GM18499 (cell line): Measurements from ENCODE around the gene MACROD2.

ENCODE experiments used
- ATAC-seq: cut with Tn5 transposase; IDR thresholded peaks from one replicate; pipeline ENCODE4 v1.9.1; 2021; ENCODE audit warnings: moderate number of reproducible peaks; ENCODE audit not compliant: insufficient read depth, unreplicated experiment

Gene MACROD2

DNA sequence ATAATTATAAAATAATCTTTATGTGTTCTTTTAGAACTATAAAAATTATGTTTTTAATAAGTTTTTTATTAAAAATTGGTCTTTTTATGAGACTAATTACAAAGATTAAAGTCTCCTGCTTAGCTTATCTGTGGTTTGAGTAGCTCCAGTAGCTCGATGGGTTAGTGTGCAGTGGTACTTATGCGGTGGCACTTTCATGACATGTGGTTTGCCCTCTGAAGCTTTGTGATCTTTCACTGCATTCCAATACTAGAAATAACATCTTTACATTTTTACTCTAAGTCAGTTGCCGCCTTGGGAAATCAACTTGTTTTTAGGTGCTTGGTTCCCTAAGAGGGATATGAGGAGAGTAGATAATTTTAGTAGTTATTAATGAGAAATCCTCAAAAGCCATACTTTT lies 1041.6 kb downstream of the MACROD2 start:
- no peak for ATAC-seq

DNA sequence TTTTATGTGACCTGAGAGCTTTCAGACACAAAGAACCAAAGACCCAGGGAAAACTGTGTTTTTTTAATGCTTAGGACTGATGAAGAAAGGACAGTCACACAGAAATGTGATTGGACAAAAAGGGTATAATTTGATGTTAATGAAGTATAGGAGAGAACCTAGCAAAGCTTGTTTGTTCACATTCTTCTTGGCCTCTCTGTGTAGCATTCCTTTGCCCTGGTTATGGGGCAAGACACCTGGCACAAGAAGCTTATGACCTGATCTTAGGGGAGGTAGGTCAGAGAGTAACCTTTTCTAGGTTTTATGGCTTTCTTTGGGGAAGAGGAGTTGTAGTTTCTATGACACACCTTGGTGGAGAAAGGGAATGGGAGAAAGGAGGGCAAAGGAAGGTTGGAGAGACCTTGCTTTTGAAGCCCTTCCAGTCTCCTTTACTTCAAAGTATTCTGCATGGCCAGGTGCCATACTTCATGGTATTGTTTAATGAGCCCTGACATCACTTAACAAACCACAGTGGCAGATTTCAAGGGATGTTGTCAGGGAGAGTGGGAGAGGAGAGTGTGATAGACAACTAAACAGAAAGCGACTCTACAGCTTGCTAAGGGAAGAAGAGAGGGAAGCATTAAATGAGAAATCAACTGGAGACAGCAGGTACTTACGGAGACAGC lies 1043.9 kb downstream of the MACROD2 start:
- no peak for ATAC-seq

DNA sequence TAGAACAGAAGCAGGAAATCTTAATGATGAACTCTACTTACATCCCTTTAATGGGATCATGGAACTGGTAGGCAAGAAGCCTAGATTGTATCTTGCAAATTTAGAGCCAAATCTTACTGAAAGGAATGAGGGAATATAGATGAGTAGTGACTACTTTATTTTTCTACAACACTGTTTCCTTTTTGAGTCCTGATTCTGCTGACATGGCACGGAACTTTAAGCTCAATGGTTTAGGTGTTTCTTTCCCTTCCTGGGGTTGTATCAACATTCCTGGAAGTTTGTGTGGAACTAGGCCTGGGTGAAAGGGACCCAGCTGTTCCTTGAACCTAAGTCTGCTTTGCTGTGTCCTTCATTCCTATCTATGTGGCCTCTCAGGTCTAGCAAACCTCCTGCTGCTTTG lies 1047.4 kb downstream of the MACROD2 start:
- ATAC-seq, result no peak

DNA sequence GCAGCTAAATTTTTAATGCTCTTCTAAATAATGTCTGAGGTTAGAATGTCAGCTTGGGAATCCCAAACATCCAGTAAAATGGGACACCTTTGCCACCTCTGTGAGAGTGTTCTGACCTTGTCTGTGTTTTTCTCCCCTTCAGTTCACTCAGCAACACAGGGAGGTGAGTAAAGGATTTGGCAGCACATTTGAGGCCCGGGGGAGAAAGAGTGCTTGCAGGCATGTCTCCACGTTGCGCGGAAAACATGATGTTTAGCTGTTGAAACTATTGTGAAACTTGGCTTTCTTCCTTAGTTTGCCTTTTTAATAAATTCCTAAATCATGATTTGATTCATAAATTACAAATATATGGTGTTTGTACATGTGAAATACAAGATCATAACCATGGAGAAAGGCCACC lies 1049.9 kb downstream of the MACROD2 start:
- ATAC-seq, result no peak

DNA sequence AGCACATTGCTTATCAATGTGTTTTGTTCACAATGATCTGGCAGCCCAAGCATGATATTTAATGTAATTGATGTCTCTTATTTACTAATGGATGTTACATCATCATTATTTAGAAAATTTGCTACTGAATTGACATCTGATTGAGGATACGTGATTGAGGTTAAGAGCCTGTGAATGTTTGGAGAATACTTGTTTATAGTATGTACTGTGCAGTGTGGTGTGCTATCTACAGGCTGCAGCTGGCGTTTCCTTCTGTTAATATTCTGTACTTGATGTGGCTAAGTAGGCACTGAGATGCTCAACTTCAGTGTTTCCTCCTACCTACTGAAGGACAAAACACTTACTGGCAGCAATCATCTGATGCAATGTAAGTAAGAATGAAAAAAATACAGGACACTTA lies 1051.7 kb downstream of the MACROD2 start:
- ATAC-seq, result no peak

DNA sequence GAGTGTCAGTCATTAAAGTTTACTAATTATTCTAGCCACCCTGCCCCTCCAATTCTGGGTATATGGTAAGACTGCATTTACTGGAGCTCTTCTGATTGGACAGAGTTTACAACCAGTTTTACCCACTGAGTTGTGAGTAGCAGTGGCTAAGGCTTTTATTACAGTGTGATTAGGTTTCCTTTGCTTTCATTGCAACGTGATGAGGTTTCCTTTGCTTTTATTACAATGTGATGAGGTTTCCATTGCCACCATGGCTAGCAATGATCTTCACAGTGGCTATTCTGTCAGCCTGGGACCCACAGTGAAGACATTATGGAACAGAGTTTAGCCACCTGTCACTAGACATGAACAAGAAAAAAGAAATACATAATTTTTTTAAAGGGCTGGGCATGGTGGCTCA lies 1052.3 kb downstream of the MACROD2 start:
- ATAC-seq, result no peak

DNA sequence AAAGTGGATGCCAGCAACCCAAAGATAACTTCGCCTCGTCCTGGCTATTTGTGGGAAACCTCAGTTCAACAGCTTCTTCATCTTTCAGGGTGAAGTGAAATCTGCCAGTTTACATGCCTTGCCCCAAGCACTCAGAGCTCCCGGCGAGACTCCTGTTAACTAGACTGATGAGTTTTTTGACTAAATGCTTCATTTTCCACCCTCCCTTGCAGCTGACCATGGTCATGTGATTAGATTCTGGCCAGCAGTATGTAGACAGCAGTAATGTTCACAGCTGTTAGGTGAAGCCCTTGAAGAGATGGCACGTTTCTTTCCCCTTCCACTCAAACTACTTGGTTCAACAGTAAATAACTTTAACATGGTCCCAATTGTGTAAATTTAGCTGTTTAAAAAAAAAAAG lies 1060.9 kb downstream of the MACROD2 start:
- ATAC-seq, result no peak

DNA sequence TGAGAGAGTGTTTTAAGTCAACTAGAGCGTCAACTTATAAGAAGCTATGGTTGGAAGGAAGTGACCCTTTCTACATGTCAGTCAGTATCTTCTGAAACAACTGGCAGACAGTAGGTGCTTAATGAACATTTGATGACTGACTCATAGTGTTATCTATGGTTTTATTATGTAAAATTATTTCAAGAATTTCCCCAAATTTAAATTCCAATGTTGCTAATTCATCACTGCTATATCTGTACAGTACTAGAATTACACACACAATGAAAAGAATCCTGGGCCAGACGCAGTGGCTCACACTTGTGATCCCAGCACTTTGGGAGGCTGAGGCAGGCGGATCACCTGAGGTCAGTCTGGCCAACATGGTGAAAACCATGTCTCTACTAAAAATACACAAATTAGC lies 1063.5 kb downstream of the MACROD2 start:
- no peak for ATAC-seq

DNA sequence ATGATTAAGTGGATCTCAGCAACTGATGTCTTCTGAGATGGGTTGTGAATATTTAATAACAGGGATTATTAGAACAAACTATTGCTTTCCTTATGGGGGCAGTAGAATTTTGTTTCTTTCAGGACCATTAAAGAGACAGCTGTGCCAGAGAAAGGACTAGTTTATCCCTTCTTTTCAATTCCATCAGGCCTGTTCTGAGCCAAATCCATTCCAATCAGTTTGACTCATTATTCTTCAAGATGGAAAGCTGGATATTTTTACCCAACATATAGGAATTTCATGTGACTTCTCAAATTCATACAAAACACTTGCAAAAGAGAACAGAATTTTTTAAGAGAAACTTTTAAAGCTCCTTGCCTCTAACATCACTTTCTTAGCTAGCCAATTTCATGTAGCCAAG lies 1064.1 kb downstream of the MACROD2 start:
- ATAC-seq, result no peak

DNA sequence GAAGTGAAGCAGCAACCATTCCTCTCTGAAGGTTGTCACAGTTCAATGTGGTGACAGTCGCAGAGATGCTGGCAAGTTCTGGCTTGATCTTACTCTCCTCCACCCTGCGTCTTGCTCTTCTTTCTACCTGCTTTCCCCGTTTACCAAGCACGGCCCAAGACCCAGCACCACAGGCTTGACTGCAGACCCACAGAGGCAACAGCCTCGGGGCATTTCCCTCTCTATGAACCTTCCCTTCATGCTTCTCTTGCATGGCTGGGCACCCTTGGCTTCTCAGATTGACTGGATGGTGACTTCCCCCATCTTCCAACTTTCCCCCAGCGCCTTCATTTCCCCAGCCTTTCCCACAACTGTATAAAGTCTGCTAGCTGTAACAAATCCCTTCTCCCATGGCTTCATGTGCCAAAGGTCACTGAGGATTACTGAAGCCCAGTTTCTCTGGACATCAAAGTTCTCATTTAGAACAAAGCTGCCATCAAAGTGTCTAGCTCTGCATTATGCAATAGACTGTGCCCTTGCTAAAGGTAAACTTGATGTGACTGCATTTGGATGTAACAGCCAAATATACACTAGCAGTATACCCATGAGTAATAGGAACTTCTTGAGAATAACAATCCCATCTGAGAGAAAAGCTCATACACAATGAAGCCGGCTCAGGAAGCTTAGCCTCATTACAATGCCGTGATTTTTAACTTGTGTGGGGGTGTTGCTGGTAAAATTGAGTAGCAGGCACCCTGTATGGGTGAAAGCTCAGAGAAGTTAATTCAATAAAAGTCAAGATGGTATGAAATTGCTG lies 1065.1 kb downstream of the MACROD2 start:
- ATAC-seq, result no peak

DNA sequence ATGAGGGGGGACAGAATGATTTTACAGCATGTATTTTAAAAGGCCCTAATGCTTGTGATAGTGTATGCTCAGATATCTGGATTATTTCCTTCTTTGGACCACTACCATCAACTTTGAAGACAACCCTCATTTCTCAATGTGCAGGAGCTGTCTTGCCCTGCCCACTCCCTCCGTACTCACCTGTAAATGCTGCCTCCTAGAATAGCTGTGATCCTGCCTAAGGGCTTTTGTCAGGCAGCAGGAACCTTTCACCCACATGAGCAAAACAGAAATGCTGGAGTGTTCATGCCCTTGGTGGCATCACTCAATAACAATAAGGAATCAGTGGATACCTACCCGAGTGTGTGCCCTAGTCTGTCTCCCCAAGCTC lies 1065.7 kb downstream of the MACROD2 start:
- ATAC-seq, result no peak

DNA sequence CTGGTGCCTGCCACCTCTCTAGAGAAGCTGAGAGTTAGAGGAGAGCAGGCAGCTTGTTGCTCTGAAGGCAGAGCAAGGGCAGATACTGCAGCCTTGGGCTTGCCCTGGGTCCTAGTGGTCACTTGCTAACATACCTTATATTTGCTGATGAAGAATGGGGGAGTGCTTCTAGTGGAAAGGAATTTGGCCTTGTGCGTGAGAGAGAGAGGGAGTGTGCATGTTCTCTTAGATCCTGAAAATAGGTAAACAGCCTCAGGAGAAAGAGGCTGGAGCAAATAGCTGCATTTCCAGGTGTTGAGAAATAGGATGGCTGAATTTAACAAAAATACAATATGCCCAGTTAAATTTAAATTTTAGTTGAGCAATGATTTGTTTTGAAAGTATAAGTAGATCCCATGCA lies 1066.6 kb downstream of the MACROD2 start:
- no peak for ATAC-seq

DNA sequence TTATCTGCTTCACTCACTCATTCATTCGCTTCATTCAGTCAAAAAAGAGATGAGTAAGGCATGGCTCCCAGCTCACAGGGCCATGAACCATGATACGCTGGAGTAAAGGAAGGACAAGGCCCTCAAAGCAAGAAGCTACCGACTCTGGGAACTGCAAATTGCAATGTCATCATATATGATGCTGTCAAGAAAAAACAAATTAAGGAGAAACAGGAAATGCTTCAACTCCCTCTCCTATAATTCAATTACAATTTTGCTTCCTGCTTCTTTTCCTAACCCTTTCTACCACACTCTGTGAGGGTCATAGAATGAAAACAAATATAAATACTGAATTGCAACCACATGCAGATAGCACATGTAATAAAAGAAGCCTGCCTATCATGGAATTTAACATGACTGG lies 1067.8 kb downstream of the MACROD2 start:
- ATAC-seq, result no peak

DNA sequence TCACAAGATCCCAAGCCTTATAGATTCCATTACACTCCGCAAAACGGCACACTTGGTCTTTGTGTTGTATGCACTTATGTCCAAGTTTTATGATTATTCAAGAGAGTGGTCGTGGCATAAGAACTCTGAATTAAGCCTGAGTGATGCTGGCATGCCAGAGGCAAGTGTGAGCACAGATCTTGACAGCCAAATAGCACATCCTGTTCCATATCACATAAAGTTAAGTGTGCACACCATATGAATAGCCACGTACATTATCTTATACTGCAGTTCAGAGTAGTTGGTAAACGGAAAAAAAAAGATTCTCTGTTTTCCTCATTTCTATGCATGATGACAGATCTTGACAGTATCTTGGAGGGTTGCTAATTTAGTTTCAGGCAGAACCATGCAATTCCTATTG lies 1069.4 kb downstream of the MACROD2 start:
- ATAC-seq, result no peak

DNA sequence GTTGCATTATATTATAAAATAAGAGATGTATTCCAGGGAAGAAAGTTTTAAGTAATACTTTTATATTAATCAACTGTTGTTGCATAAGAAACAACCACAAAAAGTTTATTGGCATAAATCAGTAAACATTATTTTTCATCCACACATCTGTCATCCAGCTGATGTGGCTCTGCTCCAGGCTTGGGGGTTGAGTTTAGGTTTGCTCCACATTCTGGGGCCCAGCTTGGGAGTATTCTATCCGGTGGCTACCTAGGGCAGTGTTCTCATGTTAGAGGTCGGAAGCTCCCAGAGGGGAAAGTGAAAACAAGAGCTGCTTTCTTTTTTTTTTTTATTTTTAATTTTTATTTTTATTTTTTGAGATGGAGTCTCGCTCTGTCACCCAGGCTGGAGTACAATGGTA lies 1070.5 kb downstream of the MACROD2 start:
- no peak for ATAC-seq

DNA sequence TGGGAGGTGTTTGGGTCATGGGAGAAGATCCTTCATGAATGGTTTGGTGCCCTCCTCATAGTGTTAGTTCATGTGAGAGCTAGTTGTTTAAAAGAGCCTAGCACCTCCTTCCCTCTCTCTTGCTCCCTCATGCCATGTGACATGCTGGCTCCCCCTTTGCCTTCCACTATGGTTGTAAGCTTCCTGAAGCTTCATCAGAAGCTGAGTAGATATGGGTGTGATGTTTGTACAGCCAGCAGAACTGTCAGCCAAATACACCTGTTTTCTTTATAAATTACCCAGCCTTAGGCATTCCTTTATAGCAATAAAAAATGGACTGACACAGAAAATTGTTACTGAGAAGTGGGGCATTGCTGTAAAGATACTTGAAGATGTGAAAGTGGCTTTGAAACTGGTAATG lies 1073.2 kb downstream of the MACROD2 start:
- ATAC-seq, result no peak

DNA sequence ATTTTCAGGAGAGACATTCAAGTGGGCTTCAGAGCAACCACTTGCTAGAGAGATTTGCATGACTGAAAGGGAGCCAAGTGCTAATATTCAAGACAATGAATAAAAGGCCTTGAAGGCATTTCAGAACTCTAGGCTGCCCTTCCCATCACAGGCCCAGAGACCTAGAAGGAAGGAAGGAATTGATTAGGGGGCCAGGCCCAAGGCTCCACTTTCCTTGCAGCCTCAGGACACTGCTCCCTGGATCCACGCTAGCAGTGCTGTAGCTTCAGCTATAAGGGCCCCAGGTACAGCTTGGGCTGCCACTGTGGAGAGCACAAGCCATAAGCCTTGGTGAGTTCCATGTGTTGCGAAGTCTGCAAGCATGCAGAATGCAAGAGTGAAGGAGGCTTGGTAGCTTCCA lies 1074.0 kb downstream of the MACROD2 start:
- no peak for ATAC-seq

DNA sequence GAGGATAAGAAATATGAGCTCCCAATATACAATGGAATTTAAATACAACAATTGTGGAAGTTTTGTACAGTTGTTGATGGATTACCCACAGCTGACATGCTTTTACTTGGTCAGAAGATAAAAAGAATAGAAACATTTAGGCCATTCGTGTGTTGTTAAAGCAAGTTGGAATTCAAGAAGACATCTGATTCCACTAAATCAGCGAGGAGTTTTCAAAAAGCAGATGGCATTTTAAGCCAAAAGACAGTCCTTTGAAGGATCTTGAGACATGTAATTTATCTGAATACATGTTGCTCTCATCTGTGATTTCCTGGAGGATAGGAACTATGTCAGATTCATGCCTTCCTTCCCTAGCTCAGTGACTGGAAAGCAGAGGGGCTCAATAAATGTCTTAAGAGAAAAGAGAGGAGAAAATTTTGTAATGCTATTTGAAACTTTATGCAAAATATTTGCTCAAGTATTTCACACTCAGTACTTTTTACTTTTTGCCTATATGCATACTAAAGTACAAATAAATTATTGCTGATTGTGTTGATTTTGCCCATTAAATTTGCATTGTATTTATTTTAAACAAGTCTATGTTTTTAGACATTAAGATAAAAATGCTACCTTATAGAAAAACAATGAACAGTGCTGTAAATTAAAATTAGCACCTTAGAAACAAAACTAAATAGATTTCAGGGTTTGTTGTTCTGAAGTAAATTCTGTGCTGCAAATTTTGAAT lies 1075.9 kb downstream of the MACROD2 start:
- no peak for ATAC-seq

DNA sequence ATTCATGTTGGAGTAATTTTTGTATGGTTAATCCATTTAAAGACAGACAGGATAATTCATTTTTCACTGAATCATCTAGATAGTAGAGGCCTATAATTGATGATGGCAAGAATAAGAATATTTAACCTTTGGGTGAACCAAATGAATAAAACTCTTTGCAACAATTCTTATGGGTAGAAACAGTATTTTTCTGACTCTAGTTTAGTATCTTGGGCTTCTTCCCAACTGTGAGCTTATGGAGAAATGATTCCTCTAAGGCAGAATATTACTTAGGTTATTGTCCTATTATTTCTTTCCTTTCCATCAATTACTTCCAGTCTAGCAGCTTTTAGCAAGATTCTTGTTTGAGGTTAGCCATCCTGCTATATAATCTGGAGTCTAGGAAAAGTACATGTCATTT lies 1077.0 kb downstream of the MACROD2 start:
- no peak for ATAC-seq

DNA sequence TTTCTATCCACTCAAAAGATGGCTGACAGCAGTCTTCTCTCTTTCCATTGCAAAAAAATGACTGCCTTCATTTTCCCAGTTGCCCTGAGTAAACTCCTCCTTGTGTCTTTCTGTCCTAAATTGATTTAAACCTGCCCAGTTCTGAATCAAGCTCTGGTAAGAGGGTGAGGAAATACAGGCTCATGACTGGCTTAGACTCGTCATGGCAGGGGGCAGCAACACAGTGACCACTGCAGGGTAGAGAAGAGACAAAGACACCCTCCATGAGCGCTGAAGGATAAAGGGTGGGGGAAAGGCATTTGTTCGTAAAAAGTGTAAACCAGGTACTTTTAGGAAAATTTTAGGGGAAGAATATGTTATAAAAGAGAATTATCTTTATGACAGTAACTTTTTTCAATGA lies 1080.3 kb downstream of the MACROD2 start:
- no peak for ATAC-seq

DNA sequence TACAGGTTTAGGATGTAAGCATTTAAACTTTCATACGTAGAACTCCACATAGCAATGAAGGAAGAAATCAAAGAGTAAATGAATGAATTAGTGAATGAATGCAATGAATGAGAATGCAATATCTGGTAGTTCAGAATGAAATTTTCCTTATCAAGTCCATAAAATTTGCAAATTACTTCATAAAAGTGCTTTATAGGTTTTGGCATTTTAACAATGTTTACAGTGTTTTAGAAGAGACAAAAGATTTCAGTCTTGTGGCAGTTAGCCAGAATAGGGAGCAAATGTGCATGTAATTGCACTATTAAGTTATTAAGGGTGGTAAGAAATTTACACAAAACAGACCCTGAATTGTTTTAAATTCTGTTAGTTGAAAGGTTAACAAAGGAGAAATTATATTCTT lies 1081.5 kb downstream of the MACROD2 start:
- ATAC-seq, result no peak
